Measurements from ENCODE around the gene SLC24A3.
"Not testable (repeated sequence)": the region's sequence is repeated elsewhere in the genome, so short reads cannot be mapped to it uniquely, and the experiment has no call there.

The SLC24A3 gene

DNA sequence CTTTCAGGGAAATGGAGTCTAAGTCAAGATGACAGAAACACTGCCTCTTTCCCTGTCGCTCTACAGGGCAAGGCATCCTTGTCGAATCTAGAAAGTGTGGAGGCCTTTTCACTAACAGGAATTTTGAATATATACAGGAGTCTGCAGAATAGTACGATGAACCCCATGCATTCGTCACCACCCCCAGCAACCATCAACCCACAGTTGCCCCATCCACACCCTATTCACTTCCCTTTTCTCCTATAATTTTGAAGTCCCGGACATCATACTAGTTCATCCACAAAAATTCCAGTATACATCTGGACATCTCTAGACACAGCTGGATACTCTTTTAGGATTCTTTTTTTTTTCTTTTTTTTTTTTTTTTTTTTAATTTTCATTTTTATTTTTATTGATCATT lies 464.9 kb downstream of the SLC24A3 start:
- ATAC-seq, result no peak
- TF ChIP-seq OSR1 (CRISPR knock-in tag; IDR thresholded peaks at IDR 0.05) (no peak), ESRRG (CRISPR knock-in tag; IDR thresholded peaks at IDR 0.05) (no peak), ARNTL (CRISPR knock-in tag; IDR thresholded peaks at IDR 0.05; ENCODE audit: borderline replicate concordance, low read depth) (no peak), TOX (CRISPR knock-in tag; IDR thresholded peaks at IDR 0.05; ENCODE audit: borderline replicate concordance) (no peak), ZC3H10 (CRISPR knock-in tag; IDR thresholded peaks at IDR 0.05) (no peak), PATZ1 (CRISPR knock-in tag; IDR thresholded peaks at IDR 0.05; ENCODE audit: borderline replicate concordance) (no peak), SNAI2 (CRISPR knock-in tag; IDR thresholded peaks at IDR 0.05) (no peak), ZNF70 (CRISPR knock-in tag; IDR thresholded peaks at IDR 0.05) (no peak), RARB (CRISPR knock-in tag; IDR thresholded peaks at IDR 0.05) (no peak), TCF4 (CRISPR knock-in tag; IDR thresholded peaks at IDR 0.05; ENCODE audit: borderline replicate concordance) (no peak), ZFP30 (CRISPR knock-in tag; IDR thresholded peaks at IDR 0.05) (no peak)
- TF ChIP-seq, protein P1, sequence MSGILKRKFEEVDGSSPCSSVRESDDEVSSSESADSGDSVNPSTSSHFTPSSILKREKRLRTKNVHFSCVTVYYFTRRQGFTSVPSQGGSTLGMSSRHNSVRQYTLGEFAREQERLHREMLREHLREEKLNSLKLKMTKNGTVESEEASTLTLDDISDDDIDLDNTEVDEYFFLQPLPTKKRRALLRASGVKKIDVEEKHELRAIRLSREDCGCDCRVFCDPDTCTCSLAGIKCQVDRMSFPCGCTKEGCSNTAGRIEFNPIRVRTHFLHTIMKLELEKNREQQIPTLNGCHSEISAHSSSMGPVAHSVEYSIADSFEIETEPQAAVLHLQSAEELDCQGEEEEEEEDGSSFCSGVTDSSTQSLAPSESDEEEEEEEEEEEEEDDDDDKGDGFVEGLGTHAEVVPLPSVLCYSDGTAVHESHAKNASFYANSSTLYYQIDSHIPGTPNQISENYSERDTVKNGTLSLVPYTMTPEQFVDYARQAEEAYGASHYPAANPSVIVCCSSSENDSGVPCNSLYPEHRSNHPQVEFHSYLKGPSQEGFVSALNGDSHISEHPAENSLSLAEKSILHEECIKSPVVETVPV (CRISPR knock-in tag; IDR thresholded peaks at IDR 0.05), result no peak
- TF ChIP-seq, protein P2, sequence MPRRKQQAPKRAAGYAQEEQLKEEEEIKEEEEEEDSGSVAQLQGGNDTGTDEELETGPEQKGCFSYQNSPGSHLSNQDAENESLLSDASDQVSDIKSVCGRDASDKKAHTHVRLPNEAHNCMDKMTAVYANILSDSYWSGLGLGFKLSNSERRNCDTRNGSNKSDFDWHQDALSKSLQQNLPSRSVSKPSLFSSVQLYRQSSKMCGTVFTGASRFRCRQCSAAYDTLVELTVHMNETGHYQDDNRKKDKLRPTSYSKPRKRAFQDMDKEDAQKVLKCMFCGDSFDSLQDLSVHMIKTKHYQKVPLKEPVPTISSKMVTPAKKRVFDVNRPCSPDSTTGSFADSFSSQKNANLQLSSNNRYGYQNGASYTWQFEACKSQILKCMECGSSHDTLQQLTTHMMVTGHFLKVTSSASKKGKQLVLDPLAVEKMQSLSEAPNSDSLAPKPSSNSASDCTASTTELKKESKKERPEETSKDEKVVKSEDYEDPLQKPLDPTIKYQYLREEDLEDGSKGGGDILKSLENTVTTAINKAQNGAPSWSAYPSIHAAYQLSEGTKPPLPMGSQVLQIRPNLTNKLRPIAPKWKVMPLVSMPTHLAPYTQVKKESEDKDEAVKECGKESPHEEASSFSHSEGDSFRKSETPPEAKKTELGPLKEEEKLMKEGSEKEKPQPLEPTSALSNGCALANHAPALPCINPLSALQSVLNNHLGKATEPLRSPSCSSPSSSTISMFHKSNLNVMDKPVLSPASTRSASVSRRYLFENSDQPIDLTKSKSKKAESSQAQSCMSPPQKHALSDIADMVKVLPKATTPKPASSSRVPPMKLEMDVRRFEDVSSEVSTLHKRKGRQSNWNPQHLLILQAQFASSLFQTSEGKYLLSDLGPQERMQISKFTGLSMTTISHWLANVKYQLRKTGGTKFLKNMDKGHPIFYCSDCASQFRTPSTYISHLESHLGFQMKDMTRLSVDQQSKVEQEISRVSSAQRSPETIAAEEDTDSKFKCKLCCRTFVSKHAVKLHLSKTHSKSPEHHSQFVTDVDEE (CRISPR knock-in tag; IDR thresholded peaks at IDR 0.05), result no peak

GRCh38 chr20:19678591-19678990 lies 466.1 kb downstream of the SLC24A3 start:
- not testable (repeated sequence) for ATAC-seq

GRCh38 chr20:19679900-19680495 lies 467.6 kb downstream of the SLC24A3 start:
- TF ChIP-seq, protein P3, sequence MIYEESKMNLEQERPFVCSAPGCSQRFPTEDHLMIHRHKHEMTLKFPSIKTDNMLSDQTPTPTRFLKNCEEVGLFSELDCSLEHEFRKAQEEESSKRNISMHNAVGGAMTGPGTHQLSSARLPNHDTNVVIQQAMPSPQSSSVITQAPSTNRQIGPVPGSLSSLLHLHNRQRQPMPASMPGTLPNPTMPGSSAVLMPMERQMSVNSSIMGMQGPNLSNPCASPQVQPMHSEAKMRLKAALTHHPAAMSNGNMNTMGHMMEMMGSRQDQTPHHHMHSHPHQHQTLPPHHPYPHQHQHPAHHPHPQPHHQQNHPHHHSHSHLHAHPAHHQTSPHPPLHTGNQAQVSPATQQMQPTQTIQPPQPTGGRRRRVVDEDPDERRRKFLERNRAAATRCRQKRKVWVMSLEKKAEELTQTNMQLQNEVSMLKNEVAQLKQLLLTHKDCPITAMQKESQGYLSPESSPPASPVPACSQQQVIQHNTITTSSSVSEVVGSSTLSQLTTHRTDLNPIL (CRISPR knock-in tag; IDR thresholded peaks at IDR 0.05; ENCODE audit: low read depth), result no peak
- TF ChIP-seq ZC3H10 (CRISPR knock-in tag; IDR thresholded peaks at IDR 0.05) (no peak), ZNF8 (CRISPR knock-in tag; IDR thresholded peaks at IDR 0.05) (no peak), PPARA (CRISPR knock-in tag; IDR thresholded peaks at IDR 0.05; ENCODE audit: borderline replicate concordance) (no peak), ZFP30 (CRISPR knock-in tag; IDR thresholded peaks at IDR 0.05) (no peak), CSDC2 (CRISPR knock-in tag; IDR thresholded peaks at IDR 0.05) (no peak), BACH2 (CRISPR knock-in tag; IDR thresholded peaks at IDR 0.05; ENCODE audit: borderline replicate concordance) (no peak), ISL1 (CRISPR knock-in tag; IDR thresholded peaks at IDR 0.05) (no peak)
- ATAC-seq, result no peak

- no peak for ATAC-seq
- no peak for TF ChIP-seq ISL1 (CRISPR knock-in tag; IDR thresholded peaks at IDR 0.05)
- TF ChIP-seq ZNF70 (CRISPR knock-in tag; IDR thresholded peaks at IDR 0.05), result no peak
- no peak for TF ChIP-seq TOX (CRISPR knock-in tag; IDR thresholded peaks at IDR 0.05; ENCODE audit: borderline replicate concordance)
- no peak for TF ChIP-seq CSDC2 (CRISPR knock-in tag; IDR thresholded peaks at IDR 0.05)
- no peak for TF ChIP-seq POU6F1 (CRISPR knock-in tag; IDR thresholded peaks at IDR 0.05; ENCODE audit: borderline replicate concordance, low read depth)
- TF ChIP-seq BACH2 (CRISPR knock-in tag; IDR thresholded peaks at IDR 0.05; ENCODE audit: borderline replicate concordance), result no peak
- TF ChIP-seq ARNTL (CRISPR knock-in tag; IDR thresholded peaks at IDR 0.05; ENCODE audit: borderline replicate concordance, low read depth), result no peak
- no peak for TF ChIP-seq SNAI2 (CRISPR knock-in tag; IDR thresholded peaks at IDR 0.05)
- TF ChIP-seq, protein P1 (CRISPR knock-in tag; IDR thresholded peaks at IDR 0.05), result no peak
- no peak for TF ChIP-seq TCF4 (CRISPR knock-in tag; IDR thresholded peaks at IDR 0.05; ENCODE audit: borderline replicate concordance)
- TF ChIP-seq ZNF8 (CRISPR knock-in tag; IDR thresholded peaks at IDR 0.05), result no peak
- no peak for TF ChIP-seq ZFP3 (CRISPR knock-in tag; IDR thresholded peaks at IDR 0.05)
- TF ChIP-seq ZFP30 (CRISPR knock-in tag; IDR thresholded peaks at IDR 0.05), result no peak
Measured at GRCh38 chr20:19682249-19682648, 469.8 kb downstream of the SLC24A3 start.
